NCI-H1417 treated with DMSO at 0.1 percent for 48 hours (cell line): ENCODE results near the gene ARHGAP26.

Source experiments
- DNase-seq: peaks from one replicate; lab custom pipeline; 2025; lab: John Stamatoyannopoulos, UW

The ARHGAP26 gene

GRCh38 chr5:143205386-143205785 lies 435.2 kb downstream of the ARHGAP26 start:
- no peak for DNase-seq

GRCh38 chr5:143205883-143206195 lies 435.7 kb downstream of the ARHGAP26 start:
- no peak for DNase-seq

- DNase-seq = no peak
These were observed 436.2 kb downstream of the ARHGAP26 start for GRCh38 chr5:143206196-143207053.

GRCh38 chr5:143207058-143207457 lies 436.9 kb downstream of the ARHGAP26 start:
- DNase-seq = no peak

GRCh38 chr5:143207563-143208364 lies 437.6 kb downstream of the ARHGAP26 start:
- DNase-seq = no peak

- DNase-seq = no peak
These were observed 438.1 kb downstream of the ARHGAP26 start for GRCh38 chr5:143208365-143208641.

GRCh38 chr5:143208781-143209510 lies 438.8 kb downstream of the ARHGAP26 start:
- DNase-seq = no peak

- no peak for DNase-seq
These were observed 439.8 kb downstream of the ARHGAP26 start for GRCh38 chr5:143209881-143210395.

- DNase-seq = no peak
These were observed 440.4 kb downstream of the ARHGAP26 start for GRCh38 chr5:143210576-143210975.

- DNase-seq = no peak
These were observed 442.1 kb downstream of the ARHGAP26 start for GRCh38 chr5:143212261-143212660.

- no peak for DNase-seq
These were observed 443.2 kb downstream of the ARHGAP26 start for GRCh38 chr5:143213231-143213850.

- no peak for DNase-seq
These were observed 443.7 kb downstream of the ARHGAP26 start for GRCh38 chr5:143213851-143214363.

- no peak for DNase-seq
These were observed 444.3 kb downstream of the ARHGAP26 start for GRCh38 chr5:143214458-143214857.

GRCh38 chr5:143214890-143215289 lies 444.7 kb downstream of the ARHGAP26 start:
- DNase-seq = no peak

- DNase-seq = no peak
These were observed 445.5 kb downstream of the ARHGAP26 start for GRCh38 chr5:143215690-143216089.

- no peak for DNase-seq
These were observed 446.0 kb downstream of the ARHGAP26 start for GRCh38 chr5:143216211-143216610.

GRCh38 chr5:143217065-143217803 lies 447.1 kb downstream of the ARHGAP26 start:
- no peak for DNase-seq

GRCh38 chr5:143217804-143218160 lies 447.6 kb downstream of the ARHGAP26 start:
- DNase-seq = no peak

GRCh38 chr5:143218517-143219170 lies 448.5 kb downstream of the ARHGAP26 start:
- DNase-seq = no peak

- DNase-seq = no peak
These were observed 449.5 kb downstream of the ARHGAP26 start for GRCh38 chr5:143219696-143220095.

GRCh38 chr5:143220748-143221251 lies 450.6 kb downstream of the ARHGAP26 start:
- DNase-seq = no peak
